Prostate gland (tissue), 2 donors: ENCODE results near the gene NEUROD4.

Experiments used
- CTCF ChIP-seq, 4 experiments: fragments of 200-600 bp in 2 of 4; fragments of 450-650 bp in 2 of 4; sonication (generic) in 2 of 4; IDR thresholded peaks; 1 replicate in 3 of 4; 2 replicates in 1 of 4; pipeline ENCODE4 v1.5.1; 2016 to 2019; ENCODE audit warnings: antibody characterized with exemption in 4 of 4, mild to moderate bottlenecking in 2 of 4, moderate library complexity in 2 of 4
- POLR2A ChIP-seq: fragments of 450-650 bp; IDR thresholded peaks from one replicate; pipeline ENCODE4 v1.6.1; 2016; ENCODE audit warnings: antibody characterized with exemption, mild to moderate bottlenecking

GRCh38 chr12:55074806-55075205, 55.0 kb downstream of the NEUROD4 start:
- TF ChIP-seq POLR2A (no peak), CTCF (IDR thresholded peaks at IDR 0.05) (no peak)
